Measurements from ENCODE around the gene FOXK1.
"Not testable (repeated sequence)": the region's sequence is repeated elsewhere in the genome, so short reads cannot be mapped to it uniquely, and the experiment has no call there.

The FOXK1 gene

GRCh38 chr7:4681886-4682620 lies at the start of gene FOXK1:
TSS of gene FOXK1 (plus strand) at chr7:4682295. CDS start at chr7:4682309, 14 bp downstream.
- DNase-seq (ENCODE audit: low spot score): peak; percentile 44

DNA sequence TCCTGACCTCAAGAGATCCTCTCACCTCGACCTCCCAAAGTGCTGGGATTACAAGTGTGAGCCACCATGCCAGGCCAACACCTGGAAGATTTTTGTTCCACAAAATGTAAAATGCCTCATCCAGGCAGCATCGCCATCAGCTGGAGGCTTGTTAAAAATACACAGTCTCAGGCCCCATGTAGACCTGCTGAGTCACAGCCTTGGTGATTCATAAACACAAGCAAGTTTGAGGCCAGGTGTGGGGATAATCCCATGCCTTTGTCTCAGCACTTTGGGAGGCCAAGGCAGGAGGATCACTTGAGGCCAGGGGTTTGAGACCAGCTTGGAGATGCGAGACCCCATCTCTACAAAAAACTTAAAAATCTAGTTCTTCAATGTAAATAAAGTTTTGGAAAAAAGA lies 49.1 kb upstream of the FOXK1 start:
- peak; percentile 47 for DNase-seq (ENCODE audit: low spot score)

DNA sequence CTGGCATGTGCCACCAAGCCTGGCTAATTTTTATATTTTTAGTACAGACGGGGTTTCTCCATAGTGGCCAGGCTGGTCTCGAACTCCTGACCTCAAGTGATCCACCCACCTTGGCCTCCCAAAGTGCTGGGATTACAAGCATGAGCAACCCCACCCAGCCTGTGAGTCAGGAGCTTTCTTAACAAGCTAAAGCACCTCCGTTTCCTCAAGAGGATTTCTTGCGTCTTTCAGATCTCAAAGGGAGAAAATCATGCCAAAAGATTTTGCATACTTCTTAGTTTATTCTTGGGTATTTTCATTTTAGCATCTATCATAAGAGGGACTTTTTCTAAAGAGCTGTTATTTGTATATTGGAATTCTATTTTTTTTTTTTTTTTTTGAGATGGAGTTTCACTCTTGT lies 47.9 kb upstream of the FOXK1 start:
- DNase-seq (ENCODE audit: low spot score): no peak

DNA sequence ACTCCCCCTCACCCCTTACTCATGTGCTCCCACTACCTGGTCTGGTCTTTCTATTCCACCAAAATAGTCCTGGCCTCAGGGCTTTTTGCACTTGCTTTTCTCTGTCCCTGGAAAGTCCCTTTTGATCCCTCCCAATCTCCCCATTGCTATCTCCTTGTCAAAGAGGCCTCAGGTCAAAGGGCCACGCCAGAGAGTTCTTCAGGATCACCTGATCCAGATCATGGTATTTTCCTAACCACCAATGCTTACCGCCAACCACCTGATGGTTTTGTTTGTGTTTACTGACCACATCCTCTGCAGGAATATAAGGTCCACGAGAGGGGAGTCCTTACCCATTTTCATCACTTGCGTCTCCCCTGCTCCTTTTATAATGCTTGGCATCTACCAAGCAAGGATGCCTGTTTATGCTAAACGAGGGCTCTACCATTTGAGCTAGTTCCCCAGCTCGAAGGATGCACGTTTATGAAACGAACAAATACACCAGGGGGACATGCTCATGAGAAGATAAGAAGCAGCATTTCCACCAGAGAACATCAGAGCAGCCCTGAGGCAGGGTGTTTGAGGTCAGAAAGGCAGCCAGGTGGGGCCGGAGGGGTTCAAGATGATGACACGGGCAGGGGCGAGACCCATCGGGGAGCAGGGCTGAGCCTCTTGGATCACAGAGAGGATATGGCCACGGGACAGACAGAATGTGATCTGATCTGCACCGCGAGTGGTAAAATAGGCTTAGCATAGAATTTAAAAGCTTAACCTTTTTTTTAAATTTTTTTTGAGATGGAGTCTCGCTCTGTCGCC lies 43.1 kb upstream of the FOXK1 start:
- DNase-seq (ENCODE audit: low spot score): no peak

DNA sequence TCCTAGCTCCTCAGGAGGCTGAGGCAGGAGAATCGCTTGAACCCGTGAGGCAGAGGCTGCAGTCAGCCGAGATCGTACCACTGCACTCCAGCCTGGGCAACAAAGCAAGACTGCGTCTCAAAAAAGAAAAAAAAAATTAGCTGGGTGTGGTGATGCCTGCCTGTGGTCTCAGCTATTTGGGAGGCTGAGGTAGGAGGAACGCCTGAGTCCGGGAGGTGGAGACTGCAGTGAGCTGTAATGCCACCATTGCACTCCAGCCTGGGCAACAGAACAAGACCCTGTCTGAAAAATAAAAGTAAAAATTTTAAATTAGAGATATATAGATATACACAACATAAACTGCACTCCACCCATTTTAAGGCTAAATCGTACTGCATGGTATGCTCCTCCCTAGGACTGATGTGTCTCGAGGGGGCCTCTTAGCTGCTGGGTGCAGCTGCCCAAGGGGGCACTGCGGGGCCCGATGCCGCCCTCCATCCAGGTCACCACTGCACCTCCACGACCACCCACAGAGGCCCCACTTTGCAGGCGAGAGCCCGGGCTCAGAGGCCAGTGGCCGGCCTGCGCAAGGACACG lies 40.9 kb upstream of the FOXK1 start:
- DNase-seq (ENCODE audit: low spot score): no peak

DNA sequence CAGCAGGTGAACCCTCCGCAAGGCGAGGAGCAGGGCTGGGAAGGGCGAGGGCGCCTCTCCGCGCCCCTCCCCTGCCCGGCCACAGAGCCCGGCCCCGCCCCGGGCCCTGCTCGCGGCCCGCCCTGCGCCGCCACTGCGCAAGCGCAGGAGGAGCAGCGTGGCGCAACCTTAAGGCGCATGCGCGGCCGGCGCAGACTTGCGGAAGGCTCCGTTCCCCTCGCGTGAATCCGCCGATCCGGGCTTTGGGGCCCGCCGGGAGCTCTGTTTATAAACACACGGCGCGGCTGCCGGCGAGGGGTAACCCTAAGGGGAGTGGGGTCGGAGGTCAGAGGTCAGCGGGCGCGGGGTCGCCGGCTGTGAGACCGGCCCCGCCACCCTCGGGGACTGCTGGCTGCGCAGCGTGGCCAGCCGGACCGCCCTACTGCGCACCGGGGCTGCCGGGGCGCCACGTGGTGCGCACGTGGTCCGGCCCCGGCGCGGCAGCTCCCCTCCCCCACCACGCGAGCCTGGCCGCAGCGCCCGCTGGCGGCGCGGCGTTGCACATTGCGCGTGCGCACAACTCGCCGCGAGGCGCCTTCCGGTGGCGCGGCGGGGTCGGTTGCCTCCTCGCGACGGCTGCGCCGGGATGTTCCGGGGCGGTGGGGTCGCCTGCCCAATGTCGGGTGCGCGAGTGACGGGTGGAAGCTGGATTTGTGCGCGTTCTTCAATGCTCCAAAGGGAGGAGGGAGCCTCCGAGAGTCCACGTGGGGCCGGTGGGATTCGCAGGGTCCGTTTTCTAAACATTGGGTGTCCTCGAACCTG lies 40.2 kb upstream of the FOXK1 start:
- peak; percentile 97 for DNase-seq (ENCODE audit: low spot score)

DNA sequence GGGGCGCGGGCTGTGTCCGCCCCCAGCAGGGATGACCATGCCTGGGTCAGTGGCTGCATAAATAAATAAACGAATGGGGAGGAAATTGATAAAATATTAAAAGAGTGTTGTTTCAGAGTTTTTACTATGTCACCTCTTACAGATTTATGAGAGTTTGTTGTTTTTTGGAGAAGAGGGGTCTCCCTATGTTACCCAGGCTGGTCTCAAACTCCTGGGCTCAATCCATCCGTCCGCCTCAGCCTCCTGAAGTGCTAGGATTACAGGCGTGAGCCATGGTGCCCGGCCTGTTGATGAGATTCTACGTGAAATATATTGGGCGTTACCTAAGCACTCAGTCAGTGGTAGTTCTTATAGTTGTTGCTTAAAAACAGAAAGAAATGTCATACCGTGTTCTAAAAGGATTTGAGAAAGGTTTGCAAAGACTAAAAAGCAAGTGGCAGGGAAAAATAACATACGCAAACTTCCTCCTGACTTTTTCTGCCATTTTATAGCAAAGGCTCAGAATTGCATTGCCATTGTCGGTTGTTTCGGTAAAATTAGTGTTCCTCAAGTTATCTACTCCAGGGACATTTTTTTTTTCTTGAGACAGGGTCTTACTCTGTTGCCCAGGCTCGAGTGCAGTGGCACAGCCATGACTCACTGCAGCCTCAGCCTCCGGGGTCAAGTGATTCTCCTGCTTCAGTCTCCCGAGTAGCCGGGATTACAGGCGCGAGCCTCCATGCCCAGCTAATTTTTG lies 39.5 kb upstream of the FOXK1 start:
- peak; percentile 19 for DNase-seq (ENCODE audit: low spot score)

GRCh38 chr7:4643204-4643471 lies 39.0 kb upstream of the FOXK1 start:
- DNase-seq (ENCODE audit: low spot score): not testable (repeated sequence)

- DNase-seq (ENCODE audit: low spot score): no peak
Observed at GRCh38 chr7:4645246-4645645, 36.8 kb upstream of the FOXK1 start.

GRCh38 chr7:4648111-4648510 lies 34.0 kb upstream of the FOXK1 start:
- no peak for DNase-seq (ENCODE audit: low spot score)

- no peak for DNase-seq (ENCODE audit: low spot score)
Observed at GRCh38 chr7:4650433-4651047, 31.6 kb upstream of the FOXK1 start.

- no peak for DNase-seq (ENCODE audit: low spot score)
Observed at GRCh38 chr7:4653771-4654170, 28.3 kb upstream of the FOXK1 start.

- DNase-seq (ENCODE audit: low spot score): no peak
Observed at GRCh38 chr7:4655311-4655710, 26.8 kb upstream of the FOXK1 start.

GRCh38 chr7:4655896-4656295 lies 26.2 kb upstream of the FOXK1 start:
- no peak for DNase-seq (ENCODE audit: low spot score)

DNA sequence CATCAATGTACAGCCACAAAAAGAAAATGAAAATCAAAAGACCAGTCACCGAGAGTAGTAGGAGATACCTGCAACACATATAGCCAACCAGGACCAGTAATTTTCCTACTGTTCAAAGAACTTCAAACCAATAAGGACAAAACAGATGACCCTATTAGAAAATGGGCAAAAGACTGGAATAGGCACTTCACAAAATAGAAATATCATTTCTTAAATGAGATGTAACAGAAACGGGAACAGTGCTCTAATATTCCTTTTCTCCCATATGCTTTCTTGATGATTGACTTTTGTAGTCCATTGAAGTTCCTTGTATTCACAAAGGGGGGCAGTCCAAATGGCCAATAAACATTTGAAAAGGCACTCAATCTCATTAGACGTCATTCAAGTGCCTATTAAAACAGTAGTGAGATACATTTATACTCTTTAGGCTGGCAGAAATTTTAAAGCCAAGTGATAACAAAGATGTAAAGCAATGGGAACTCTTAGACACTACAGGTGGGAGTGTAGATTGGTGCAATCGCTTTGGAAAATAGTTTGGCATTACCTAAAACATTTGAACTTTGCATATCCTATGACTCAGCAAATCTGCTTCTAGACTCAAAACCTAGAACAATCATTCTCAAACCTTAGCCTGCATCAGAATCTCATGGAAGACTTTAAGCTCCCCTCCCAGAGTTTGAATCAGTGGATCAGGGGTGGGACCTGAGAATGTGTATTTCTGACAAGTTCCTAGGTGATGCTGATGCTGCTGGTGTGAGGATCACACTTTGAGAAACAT lies 24.3 kb upstream of the FOXK1 start:
- no peak for DNase-seq (ENCODE audit: low spot score)

- DNase-seq (ENCODE audit: low spot score): no peak
Observed at GRCh38 chr7:4659551-4660286, 22.4 kb upstream of the FOXK1 start.

GRCh38 chr7:4661871-4662270 lies 20.2 kb upstream of the FOXK1 start:
- no peak for DNase-seq (ENCODE audit: low spot score)

DNA sequence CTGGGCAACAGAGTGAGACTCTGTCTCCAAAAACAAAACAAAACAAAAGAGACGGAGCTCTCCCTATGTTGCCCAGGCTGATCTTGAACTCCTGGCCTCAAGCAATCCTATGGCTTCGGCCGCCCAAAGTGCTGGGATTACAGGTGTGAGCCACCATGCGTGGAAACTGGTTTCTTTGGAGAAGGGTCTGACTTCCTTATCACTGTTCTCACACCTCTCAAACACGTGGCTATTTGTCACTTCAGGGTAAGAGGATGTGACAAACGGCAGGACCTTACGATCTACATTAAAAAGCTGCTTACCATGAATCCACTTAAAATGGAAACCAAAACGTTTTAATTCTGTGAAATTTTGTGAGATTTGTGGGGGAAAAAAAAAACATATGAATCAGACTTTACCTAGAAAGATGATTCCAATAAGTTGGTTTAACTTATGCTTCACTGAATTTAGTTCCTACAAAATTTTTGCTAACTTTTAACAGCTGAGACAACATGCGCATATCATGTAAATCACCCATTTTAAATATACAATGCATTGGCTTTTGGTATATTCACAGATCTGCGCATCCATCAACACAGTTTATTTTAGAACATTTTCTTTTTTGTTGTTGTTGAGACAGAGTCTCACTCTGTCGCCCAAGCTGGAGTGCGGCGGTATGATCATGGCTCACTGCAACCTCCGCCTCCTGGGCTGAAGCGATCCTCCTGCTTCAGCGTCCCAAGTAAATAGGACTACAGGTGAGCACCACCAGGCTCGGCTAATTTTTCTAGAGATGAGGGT lies 18.7 kb upstream of the FOXK1 start:
- no peak for DNase-seq (ENCODE audit: low spot score)

DNA sequence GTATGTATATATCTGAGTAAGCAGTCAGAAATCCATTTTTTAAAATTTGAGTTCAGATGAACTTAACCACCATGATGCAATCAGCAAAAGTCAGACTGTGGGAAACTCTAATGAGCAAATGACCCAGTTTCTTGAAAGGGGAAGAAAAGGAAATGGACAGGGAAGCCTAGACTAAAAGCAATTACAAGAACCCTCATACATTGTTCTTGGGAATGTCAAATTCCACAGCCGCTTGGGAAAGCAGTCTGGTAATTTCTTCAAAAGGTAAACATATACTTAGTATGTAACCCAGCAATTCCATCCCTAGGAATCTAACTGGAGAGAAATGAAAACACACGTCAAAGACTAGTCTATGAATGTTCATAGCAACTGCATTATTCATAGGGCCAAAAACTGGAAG lies 16.4 kb upstream of the FOXK1 start:
- no peak for DNase-seq (ENCODE audit: low spot score)

All from hematopoietic multipotent progenitor cell treated with erythropoietin and hydrocortisone succinate and interleukin-3 and kit ligand, for 17 days (in vitro differentiated cells).